Measurements from ENCODE around the gene STARD3.

- TF ChIP-seq EZH2 (conservative IDR thresholded peaks at IDR 0.05; ENCODE audit: low read depth, low read length) (no peak), MAFK (conservative IDR thresholded peaks at IDR 0.05 in 1 of 2, IDR thresholded peaks at IDR 0.05 in 1 of 2; ENCODE audit: low read length in 2 of 2) (no peak), AGO1 (IDR thresholded peaks at IDR 0.05; ENCODE audit: low read depth, low read length, poor library complexity, severe bottlenecking) (no peak), PBX2 (CRISPR knock-in tag; IDR thresholded peaks at IDR 0.05) (no peak), ZZZ3 (CRISPR knock-in tag; IDR thresholded peaks at IDR 0.05; ENCODE audit: borderline replicate concordance) (no peak), ASH2L (IDR thresholded peaks at IDR 0.05; ENCODE audit: insufficient read length, low read depth, low read length) (no peak), POLR2A (IDR thresholded peaks at IDR 0.05; ENCODE audit: insufficient read depth in 1 of 2, low read depth in 2 of 2, low read length in 2 of 2) (no peak), ZHX1 (CRISPR knock-in tag; IDR thresholded peaks at IDR 0.05; ENCODE audit: low read depth) (no peak), ELF3 (CRISPR knock-in tag; IDR thresholded peaks at IDR 0.05) (no peak), CTCF (CRISPR knock-in tag; IDR thresholded peaks at IDR 0.05) (no peak), ZNF446 (CRISPR knock-in tag; IDR thresholded peaks at IDR 0.05) (no peak)
Observed at GRCh38 chr17:39709319-39709997, 72.5 kb downstream of the STARD3 start.

Measured in HepG2 (cell line).